Measurements from ENCODE around the gene TMED8. TPM values are rescaled to one million over a fixed set of nuclear protein-coding genes. Genes with fewer than 3 reads are reported as not detected.

TMED8 gene, protein sequence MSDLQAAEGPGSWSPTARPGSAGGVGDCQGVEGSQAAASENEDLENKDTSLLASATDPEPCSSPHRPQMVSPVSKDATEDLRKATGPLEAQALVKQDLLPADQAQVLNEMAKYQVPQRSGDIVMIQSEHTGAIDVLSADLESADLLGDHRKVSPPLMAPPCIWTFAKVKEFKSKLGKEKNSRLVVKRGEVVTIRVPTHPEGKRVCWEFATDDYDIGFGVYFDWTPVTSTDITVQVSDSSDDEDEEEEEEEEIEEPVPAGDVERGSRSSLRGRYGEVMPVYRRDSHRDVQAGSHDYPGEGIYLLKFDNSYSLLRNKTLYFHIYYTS
- total RNA-seq: 18.0 TPM

GRCh38 chr14:77376771-77377501 lies at the start of gene TMED8, which contains the start of gene SAMD15:
TMED8 (minus strand) TSS chr14:77377094; CDS start chr14:77377053, 41 bp downstream.
SAMD15 (plus strand) TSS chr14:77377379; CDS start chr14:77377419, 40 bp downstream.

GRCh38 chr14:77423423-77423822 lies 46.5 kb upstream of the TMED8 start, which contains the start of gene NOXRED1:
NOXRED1 (minus strand) TSS chr14:77423523; CDS start chr14:77422889, 634 bp downstream.

GRCh38 chr14:77320238-77320935 lies 56.5 kb downstream of the TMED8 start, which contains the start of gene POMT2:
POMT2 (minus strand) TSS chr14:77320883; CDS start chr14:77320681, 202 bp downstream.

Other genes with a start within 250 kb of the TMED8 start
- 0.18 TPM for gene ZDHHC22, start 235.3 kb downstream of the TMED8 start, total RNA-seq
- 0.35 TPM for gene TMEM63C, start 195.3 kb downstream of the TMED8 start, total RNA-seq
- gene NGB, start 105.9 kb downstream of the TMED8 start, total RNA-seq: not detected
- gene POMT2, start 56.2 kb downstream of the TMED8 start, total RNA-seq: 34.4 TPM
- 18.6 TPM for gene GSTZ1, start 56.1 kb downstream of the TMED8 start, total RNA-seq
- gene SAMD15, start 285 bp upstream of the TMED8 start, total RNA-seq: 5.3 TPM
- 0.58 TPM for gene NOXRED1, start 46.4 kb upstream of the TMED8 start, total RNA-seq
- gene VIPAS39, start 80.5 kb upstream of the TMED8 start, total RNA-seq: 22.1 TPM
- gene AHSA1, start 81.0 kb upstream of the TMED8 start, total RNA-seq: 81.7 TPM
- gene ISM2, start 121.7 kb upstream of the TMED8 start, total RNA-seq: 5.7 TPM
- gene SPTLC2, start 239.5 kb upstream of the TMED8 start, total RNA-seq: 53.4 TPM